GM12878 (cell line): ENCODE measurements around the gene RMC1. TPM values are rescaled to one million over a fixed set of nuclear protein-coding genes. Genes with fewer than 3 reads are reported as not detected.

Source experiments
- ATAC-seq: fragments of 200-7000 bp; cut with Tn5 transposase; 3 replicates; pipeline ENCODE4 v1.9.1; 2020; ENCODE audit warnings: mild to moderate bottlenecking, moderate library complexity
- BruUV-seq: library from RNA; stranded (reverse); fragments of 400-500 nt; replicated peaks from 2 replicates; lab custom pipeline; 2021; lab: Mats Ljungman, UMichigan
- CTCF ChIA-PET: fragments of 300-600 bp; sonication (Branson Sonifier 250); formaldehyde crosslinking; extraction: SDS; loops from one replicate; lab custom pipeline; 2021; ENCODE audit warnings: inconsistent platforms; lab: Yijun Ruan, JAX
- POLR2A ChIA-PET: fragments of 350-600 bp; formaldehyde crosslinking; extraction: SDS; loops from one replicate; lab custom pipeline; 2021; ENCODE audit warnings: inconsistent platforms; lab: Charles Lee
- RAD21 ChIA-PET: fragments of 300-600 bp; sonication (Branson Sonifier 250); formaldehyde crosslinking; loops from one replicate; lab custom pipeline; 2023; ENCODE audit warnings: antibody characterized with exemption; ENCODE audit not compliant: unreplicated experiment; lab: Charles Lee
- SMC1A ChIA-PET: fragments of 300-600 bp; sonication (Branson Sonifier 250); formaldehyde crosslinking; loops from one replicate; lab custom pipeline; 2023; ENCODE audit not compliant: unreplicated experiment, uncharacterized antibody; lab: Charles Lee
- DNase-seq: peaks from one replicate; pipeline ENCODE4 v3.0.0-alpha.2; 2011; ENCODE audit warnings: low read depth, low spot score
- FAIRE-seq: peaks from 3 replicates; lab custom pipeline; 2011; peaks lifted over from hg19 to GRCh38; lab: Jason Lieb, UNC
- H2AFZ ChIP-seq: 2 replicates; pipeline ENCODE4 v1.6.0; 2011; ENCODE audit warnings: low read depth, low read length, control low read depth; ENCODE audit not compliant: control insufficient read depth
- H3K27ac ChIP-seq: 2 replicates; pipeline ENCODE4 v1.5.1; 2011; ENCODE audit warnings: control low read depth; ENCODE audit not compliant: control insufficient read depth, insufficient read depth
- H3K27me3 ChIP-seq, 2 experiments: replicated peaks in 1 of 2; 2 replicates each; pipeline versions ENCODE4 v1.6.0 to v1.6.1; 2011; ENCODE audit warnings: low read length in 1 of 2; ENCODE audit not compliant: control insufficient read depth in 2 of 2, insufficient read depth in 2 of 2
- H3K36me3 ChIP-seq, 2 experiments: 2 replicates each; pipeline ENCODE4 v1.5.1; 2011; ENCODE audit warnings: low read length in 1 of 2; ENCODE audit not compliant: control insufficient read depth in 2 of 2, insufficient read depth in 2 of 2
- H3K4me1 ChIP-seq: 2 replicates; pipeline ENCODE4 v1.6.1; 2011; ENCODE audit warnings: mild to moderate bottlenecking, low read length, moderate library complexity, mixed read lengths; ENCODE audit not compliant: control insufficient read depth, insufficient read depth
- H3K4me2 ChIP-seq: 2 replicates; pipeline ENCODE4 v1.6.0; 2011; ENCODE audit warnings: control low read depth; ENCODE audit not compliant: control insufficient read depth, insufficient read depth
- H3K4me3 ChIP-seq: fragments of 200-600 bp; sonication (generic); 2 replicates; pipeline ENCODE4 v1.5.1; 2016
- H3K79me2 ChIP-seq: 2 replicates; pipeline ENCODE4 v1.6.0; 2011; ENCODE audit warnings: low read length; ENCODE audit not compliant: control insufficient read depth, insufficient read depth
- H3K9ac ChIP-seq: 2 replicates; pipeline ENCODE4 v1.8.0; 2011; ENCODE audit warnings: low read length, control low read depth, mixed read lengths; ENCODE audit not compliant: control insufficient read depth, insufficient read depth
- H3K9me3 ChIP-seq: replicated peaks from 3 replicates; pipeline ENCODE4 v1.5.1; 2011; ENCODE audit warnings: mild to moderate bottlenecking, low read length; ENCODE audit not compliant: control insufficient read depth, insufficient read depth
- H4K20me1 ChIP-seq: 2 replicates; pipeline ENCODE4 v1.6.0; 2011; ENCODE audit not compliant: control insufficient read depth, insufficient read depth
- CBX5 ChIP-seq: sonication (generic); IDR thresholded peaks from 2 replicates; pipeline ENCODE4 v1.6.1; 2016; ENCODE audit warnings: low read depth, moderate library complexity, mild to moderate bottlenecking, inconsistent platforms
- EZH2 ChIP-seq: IDR thresholded peaks from 2 replicates; pipeline ENCODE4 v1.6.1; 2012; ENCODE audit warnings: low read depth, mild to moderate bottlenecking, control low read depth, inconsistent platforms, low read length, borderline replicate concordance; ENCODE audit not compliant: control insufficient read depth
- FOXK2 ChIP-seq: fragments of 450-650 bp; IDR thresholded peaks from 2 replicates; pipeline ENCODE4 v1.6.1; 2017; ENCODE audit warnings: mild to moderate bottlenecking, moderate library complexity
- HDGF ChIP-seq: fragments of 450-650 bp; IDR thresholded peaks from 2 replicates; pipeline ENCODE4 v1.6.1; 2016; ENCODE audit warnings: antibody characterized with exemption
- MTA3 ChIP-seq: IDR thresholded peaks from 2 replicates; pipeline ENCODE4 v1.6.1; 2012; ENCODE audit warnings: low read length, inconsistent platforms, borderline replicate concordance
- NR2C2 ChIP-seq: IDR thresholded peaks from 2 replicates; pipeline ENCODE4 v1.6.1; 2011; ENCODE audit warnings: borderline replicate concordance, low read depth; ENCODE audit not compliant: control insufficient read depth, insufficient read length
- PAX8 ChIP-seq: fragments of 450-650 bp; IDR thresholded peaks from 2 replicates; pipeline ENCODE4 v1.6.1; 2017; ENCODE audit warnings: mild to moderate bottlenecking, moderate library complexity
- PML ChIP-seq: IDR thresholded peaks from 2 replicates; pipeline ENCODE4 v1.6.1; 2012; ENCODE audit warnings: low read length, inconsistent platforms
- POLR2A ChIP-seq: IDR thresholded peaks from 2 replicates; pipeline ENCODE4 v1.6.1; 2011; ENCODE audit warnings: low read depth, mild to moderate bottlenecking, low read length
- SMC3 ChIP-seq: IDR thresholded peaks from 2 replicates; pipeline ENCODE4 v1.6.1; 2011; ENCODE audit warnings: low read length, improper control_type of control experiment, borderline replicate concordance
- TBL1XR1 ChIP-seq: IDR thresholded peaks from 2 replicates; pipeline ENCODE4 v1.6.1; 2012; ENCODE audit warnings: low read depth, low read length, improper control_type of control experiment
- ZNF24 ChIP-seq: fragments of 450-650 bp; IDR thresholded peaks from 2 replicates; pipeline ENCODE4 v1.6.1; 2017; ENCODE audit warnings: antibody characterized with exemption, mild to moderate bottlenecking
- WGBS: methylation state at CpG from one replicate; pipeline ENCODE4 v1.1.6; 2016; ENCODE audit warnings: low lambda C conversion rate; ENCODE audit not compliant: insufficient replicate concordance, insufficient coverage; ENCODE audit errors: missing lambda C conversion rate; 5-methylcytosine and 5-hydroxymethylcytosine counted together
- in situ Hi-C: fragments of 300-500 bp; cut with MboI; formaldehyde crosslinking; loops from 9 replicates; pipeline ENCODE4 v1.14.3; 2018; ENCODE audit warnings: mixed read lengths
- intact Hi-C: fragments of 100-400 bp; cut with micrococcal nuclease; formaldehyde crosslinking; loops from one replicate; pipeline ENCODE4 v1.14.2; 2022; ENCODE audit not compliant: unreplicated experiment
- polyA plus RNA-seq, 11 experiments: library from polyadenylated mRNA; depleted of rRNA in 4 of 11; unstranded in 6 of 11; stranded (reverse) in 5 of 11; fragments of >200 nt; fragmentation: Nextera tagmentation in 4 of 11; fragmentation: Illumina TruSeq in 1 of 11; extraction: Ambion mirVana in 4 of 11; extraction: Trizol in 1 of 11; gene quantifications; 1 replicate in 1 of 11; 2 replicates in 10 of 11; pipeline versions ENCODE4 v1.2.1 to v1.2.3, GENCODE V29; 2011 to 2016; ENCODE audit warnings: inconsistent platforms in 2 of 11, missing spikeins in 2 of 11, low read depth in 1 of 11
- total RNA-seq, 4 experiments: library from RNA; depleted of rRNA in 3 of 4; stranded (reverse); fragments of >200 nt in 3 of 4; fragmentation: Illumina TruSeq in 1 of 4; extraction: Trizol in 1 of 4; gene quantifications; 2 replicates each; pipeline versions ENCODE4 v1.2.1 to v1.2.3, GENCODE V29; 2013 to 2021
- TF ChIP-seq, protein P1 (sequence below): fragments of 450-650 bp; IDR thresholded peaks from 2 replicates; pipeline ENCODE4 v1.6.1; 2018; ENCODE audit warnings: mild to moderate bottlenecking, low read depth, moderate library complexity; ENCODE audit not compliant: partially characterized antibody
- TF ChIP-seq, protein P2 (sequence below): IDR thresholded peaks from 2 replicates; pipeline ENCODE4 v1.6.1; 2011; ENCODE audit warnings: borderline replicate concordance, low read depth, mild to moderate bottlenecking, moderate library complexity, mixed read lengths, low read length; ENCODE audit not compliant: insufficient read depth; ENCODE audit errors: extremely low read length
- TF ChIP-seq, protein P3 (sequence below): IDR thresholded peaks from 2 replicates; pipeline ENCODE4 v1.6.1; 2012; ENCODE audit warnings: mild to moderate bottlenecking, low read depth, low read length

RMC1 gene
- total and polyA plus RNA-seq, 10 of the 15 experiments (the other 5 are each of a cell fraction or from before 2014, with no cell fraction given), result 8.4 to 57.6 (median 42.5) TPM

GRCh38 chr18:23552505-23552904 is 49.2 kb downstream of the RMC1 start (continued):
- TF ChIP-seq, protein P1, sequence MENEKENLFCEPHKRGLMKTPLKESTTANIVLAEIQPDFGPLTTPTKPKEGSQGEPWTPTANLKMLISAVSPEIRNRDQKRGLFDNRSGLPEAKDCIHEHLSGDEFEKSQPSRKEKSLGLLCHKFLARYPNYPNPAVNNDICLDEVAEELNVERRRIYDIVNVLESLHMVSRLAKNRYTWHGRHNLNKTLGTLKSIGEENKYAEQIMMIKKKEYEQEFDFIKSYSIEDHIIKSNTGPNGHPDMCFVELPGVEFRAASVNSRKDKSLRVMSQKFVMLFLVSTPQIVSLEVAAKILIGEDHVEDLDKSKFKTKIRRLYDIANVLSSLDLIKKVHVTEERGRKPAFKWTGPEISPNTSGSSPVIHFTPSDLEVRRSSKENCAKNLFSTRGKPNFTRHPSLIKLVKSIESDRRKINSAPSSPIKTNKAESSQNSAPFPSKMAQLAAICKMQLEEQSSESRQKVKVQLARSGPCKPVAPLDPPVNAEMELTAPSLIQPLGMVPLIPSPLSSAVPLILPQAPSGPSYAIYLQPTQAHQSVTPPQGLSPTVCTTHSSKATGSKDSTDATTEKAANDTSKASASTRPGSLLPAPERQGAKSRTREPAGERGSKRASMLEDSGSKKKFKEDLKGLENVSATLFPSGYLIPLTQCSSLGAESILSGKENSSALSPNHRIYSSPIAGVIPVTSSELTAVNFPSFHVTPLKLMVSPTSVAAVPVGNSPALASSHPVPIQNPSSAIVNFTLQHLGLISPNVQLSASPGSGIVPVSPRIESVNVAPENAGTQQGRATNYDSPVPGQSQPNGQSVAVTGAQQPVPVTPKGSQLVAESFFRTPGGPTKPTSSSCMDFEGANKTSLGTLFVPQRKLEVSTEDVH, result no peak
- no peak for TF ChIP-seq TBL1XR1

GRCh38 chr18:23553887-23554286 is 50.6 kb downstream of the RMC1 start:
- intact Hi-C loops (no loop called here), in situ Hi-C loops (no loop called here)
- CTCF ChIA-PET, result no interaction called here
- SMC1A ChIA-PET, result interaction anchor here (1.1 kb wide), 1 partner anchor 9 kb away, joined by 3 read pairs; no protein-coding TSS in a partner anchor
- Histone ChIP-seq H3K9me3 (no peaks in the 10 kb centered on the region), H3K79me2 (no peaks in the 10 kb centered on the region), H3K9ac (no peak overlapping the region), H3K4me3 (no peak overlapping the region), H3K36me3 (peaks cover 20 to 38% of the 10 kb centered on the region in 2 experiments), H2AFZ (no peak overlapping the region), H4K20me1 (no peaks in the 10 kb centered on the region), H3K4me2 (no peak overlapping the region), H3K27me3 (no peaks in the 10 kb centered on the region), H3K4me1 (no peaks in the 10 kb centered on the region), H3K27ac (no peak overlapping the region)
- POLR2A ChIA-PET, result interaction anchor here (0.6 to 1.5 kb wide), 2 partner anchors 12 to 100 kb away, joined by 3 to 4 read pairs; no protein-coding TSS in a partner anchor
- WGBS, result 97% methylated on average over 6 of the region's 6 CpGs
- no peak for ATAC-seq
- FAIRE-seq, result no peak
- DNase-seq, result no peak
- BruUV-seq, result no TSS peak
- RAD21 ChIA-PET, result interaction anchor here (1.2 kb wide), 1 partner anchor 149 kb away, joined by 3 read pairs; no protein-coding TSS in a partner anchor
- TF ChIP-seq NR2C2 (no peak), CBX5 (no peak), PML (no peak), FOXK2 (no peak), MTA3 (no peak), EZH2 (no peak), HDGF (no peak), POLR2A (no peak), SMC3 (no peak), PAX8 (no peak), ZNF24 (no peak)
- TF ChIP-seq, protein P2, sequence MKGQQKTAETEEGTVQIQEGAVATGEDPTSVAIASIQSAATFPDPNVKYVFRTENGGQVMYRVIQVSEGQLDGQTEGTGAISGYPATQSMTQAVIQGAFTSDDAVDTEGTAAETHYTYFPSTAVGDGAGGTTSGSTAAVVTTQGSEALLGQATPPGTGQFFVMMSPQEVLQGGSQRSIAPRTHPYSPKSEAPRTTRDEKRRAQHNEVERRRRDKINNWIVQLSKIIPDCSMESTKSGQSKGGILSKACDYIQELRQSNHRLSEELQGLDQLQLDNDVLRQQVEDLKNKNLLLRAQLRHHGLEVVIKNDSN, result no peak
- TF ChIP-seq, protein P3, sequence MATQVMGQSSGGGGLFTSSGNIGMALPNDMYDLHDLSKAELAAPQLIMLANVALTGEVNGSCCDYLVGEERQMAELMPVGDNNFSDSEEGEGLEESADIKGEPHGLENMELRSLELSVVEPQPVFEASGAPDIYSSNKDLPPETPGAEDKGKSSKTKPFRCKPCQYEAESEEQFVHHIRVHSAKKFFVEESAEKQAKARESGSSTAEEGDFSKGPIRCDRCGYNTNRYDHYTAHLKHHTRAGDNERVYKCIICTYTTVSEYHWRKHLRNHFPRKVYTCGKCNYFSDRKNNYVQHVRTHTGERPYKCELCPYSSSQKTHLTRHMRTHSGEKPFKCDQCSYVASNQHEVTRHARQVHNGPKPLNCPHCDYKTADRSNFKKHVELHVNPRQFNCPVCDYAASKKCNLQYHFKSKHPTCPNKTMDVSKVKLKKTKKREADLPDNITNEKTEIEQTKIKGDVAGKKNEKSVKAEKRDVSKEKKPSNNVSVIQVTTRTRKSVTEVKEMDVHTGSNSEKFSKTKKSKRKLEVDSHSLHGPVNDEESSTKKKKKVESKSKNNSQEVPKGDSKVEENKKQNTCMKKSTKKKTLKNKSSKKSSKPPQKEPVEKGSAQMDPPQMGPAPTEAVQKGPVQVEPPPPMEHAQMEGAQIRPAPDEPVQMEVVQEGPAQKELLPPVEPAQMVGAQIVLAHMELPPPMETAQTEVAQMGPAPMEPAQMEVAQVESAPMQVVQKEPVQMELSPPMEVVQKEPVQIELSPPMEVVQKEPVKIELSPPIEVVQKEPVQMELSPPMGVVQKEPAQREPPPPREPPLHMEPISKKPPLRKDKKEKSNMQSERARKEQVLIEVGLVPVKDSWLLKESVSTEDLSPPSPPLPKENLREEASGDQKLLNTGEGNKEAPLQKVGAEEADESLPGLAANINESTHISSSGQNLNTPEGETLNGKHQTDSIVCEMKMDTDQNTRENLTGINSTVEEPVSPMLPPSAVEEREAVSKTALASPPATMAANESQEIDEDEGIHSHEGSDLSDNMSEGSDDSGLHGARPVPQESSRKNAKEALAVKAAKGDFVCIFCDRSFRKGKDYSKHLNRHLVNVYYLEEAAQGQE, result no peak
